HG03460 (cell line): Measurements from ENCODE around the gene LPIN2.
A peak's percentile ranks its signal among the peaks of the same experiment; 100 is the strongest.
"Not testable (repeated sequence)": the region's sequence is repeated elsewhere in the genome, so short reads cannot be mapped to it uniquely, and the experiment has no call there.

Experiments
- ATAC-seq: cut with Tn5 transposase; IDR thresholded peaks from one replicate; pipeline ENCODE4 v1.9.1; 2021; ENCODE audit not compliant: unreplicated experiment

The LPIN2 gene

DNA sequence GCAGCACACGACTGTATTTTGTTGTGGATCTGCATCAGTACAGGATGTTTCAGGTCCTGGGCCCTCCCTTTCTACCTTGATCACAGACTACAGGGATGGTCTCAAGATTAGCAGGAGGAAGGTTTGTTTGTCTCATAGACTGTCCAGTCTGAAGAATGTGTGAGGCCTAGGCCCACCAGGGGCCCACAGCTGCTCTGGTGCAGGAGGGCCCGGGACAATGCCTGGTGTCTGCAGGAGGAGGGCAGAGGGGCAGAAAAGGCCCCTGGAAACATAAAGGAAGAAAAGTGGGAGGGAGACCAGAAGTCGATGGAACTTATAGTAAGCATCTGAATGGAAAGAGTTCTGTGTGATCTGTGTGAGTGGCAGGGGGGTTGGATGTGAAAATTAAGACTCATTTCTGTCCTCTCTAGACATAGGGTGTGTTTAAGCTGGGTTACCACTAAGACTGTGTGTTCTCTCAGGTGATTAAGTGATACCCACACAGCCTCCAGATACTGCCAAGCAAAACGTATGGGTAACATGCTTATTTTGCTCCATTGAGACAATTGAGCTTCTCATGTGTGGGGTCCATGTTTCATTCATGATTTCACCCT is 33.4 kb upstream of the LPIN2 start:
- no peak for ATAC-seq

DNA sequence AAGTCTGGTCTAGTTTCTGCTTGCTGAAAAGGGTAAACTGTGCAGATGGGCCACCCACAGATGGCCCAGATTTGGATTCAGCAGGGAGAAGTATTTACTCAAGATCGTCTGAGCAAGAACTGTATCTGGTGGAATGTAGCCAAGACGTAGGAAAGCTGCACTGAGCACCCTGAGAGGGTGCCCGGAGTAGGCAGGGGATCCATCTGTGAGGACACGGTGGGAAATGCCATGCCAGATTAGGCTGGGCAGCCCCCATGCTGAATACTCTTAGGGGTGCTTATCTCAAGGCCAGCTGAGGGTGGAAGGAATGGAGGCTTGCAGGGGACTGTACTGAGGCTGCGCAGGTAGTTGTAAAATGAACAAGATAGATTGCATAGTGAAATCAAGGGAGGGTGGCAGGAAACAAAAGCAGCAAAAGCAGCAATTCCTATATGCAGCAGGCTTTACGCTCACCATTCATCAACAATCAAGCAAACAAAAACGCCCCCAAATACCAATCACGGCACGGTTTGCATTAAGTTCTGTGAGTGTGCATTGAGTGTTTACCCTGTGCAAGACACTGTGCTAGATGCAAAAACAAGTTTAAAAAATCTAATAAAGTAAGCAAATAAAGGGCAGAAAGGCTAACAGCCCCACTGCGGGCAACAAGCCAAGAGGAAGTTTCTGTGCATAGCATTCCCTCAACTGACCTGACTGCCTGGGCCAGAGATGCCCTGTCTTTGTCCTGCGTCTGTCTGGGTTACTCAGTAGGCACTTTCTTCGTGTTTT is 32.2 kb upstream of the LPIN2 start:
- ATAC-seq = no peak

DNA sequence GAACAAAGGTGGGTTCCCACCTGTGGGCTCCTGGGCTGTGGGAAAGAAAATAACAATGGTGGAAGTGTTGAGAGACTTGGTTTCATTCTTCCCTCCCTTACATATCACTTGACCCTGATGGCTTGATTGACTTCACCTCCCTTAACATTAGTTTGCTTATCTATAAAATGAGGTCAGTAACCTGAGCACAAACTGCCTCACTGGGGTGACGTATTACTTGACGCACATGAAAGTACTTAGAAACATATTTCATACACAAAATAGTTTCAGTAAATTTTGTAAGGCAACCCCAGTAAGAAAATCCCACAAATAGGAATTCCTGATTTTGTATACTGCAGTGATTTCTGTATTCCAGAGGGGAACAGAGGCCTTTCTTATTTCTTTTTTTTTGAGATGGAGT is 29.4 kb upstream of the LPIN2 start:
- no peak for ATAC-seq

DNA sequence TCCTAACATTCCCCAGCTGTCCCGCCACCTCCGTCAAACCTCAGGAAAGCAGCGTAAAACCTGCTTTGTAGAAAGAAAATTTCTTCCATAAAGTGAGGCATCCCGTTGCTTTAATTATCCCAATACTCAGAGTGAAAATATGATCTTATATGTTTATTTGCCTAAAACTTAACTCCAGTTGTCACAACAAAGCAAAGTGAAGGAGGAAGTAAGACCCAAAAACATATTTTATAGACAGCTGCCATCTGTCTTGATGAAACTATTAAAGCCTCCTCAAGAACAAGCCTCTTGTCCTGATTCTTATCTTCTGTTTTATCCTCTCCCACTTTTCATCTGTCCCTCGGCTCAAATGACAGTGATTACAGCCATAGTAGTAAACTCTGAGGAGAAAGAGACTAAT is 28.9 kb upstream of the LPIN2 start:
- no peak for ATAC-seq

DNA sequence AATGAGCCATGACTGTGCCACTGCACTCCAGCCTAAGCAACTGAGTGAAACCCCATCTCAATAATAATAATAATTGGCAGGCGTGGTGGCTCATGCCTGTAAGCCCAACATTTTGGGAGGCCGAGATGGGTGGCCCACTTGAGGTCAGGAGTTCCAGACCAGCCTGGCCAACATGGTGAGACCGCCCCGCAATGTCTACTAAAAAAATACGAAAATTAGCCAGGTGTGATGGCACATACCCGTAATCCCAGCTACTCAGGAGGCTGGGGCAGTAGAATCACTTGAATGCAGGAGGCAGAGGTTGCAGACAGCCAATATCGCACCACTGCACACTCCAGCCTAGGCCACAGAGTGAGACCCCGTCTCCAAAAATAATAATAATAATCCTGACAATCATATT is 27.9 kb upstream of the LPIN2 start:
- ATAC-seq = no peak

DNA sequence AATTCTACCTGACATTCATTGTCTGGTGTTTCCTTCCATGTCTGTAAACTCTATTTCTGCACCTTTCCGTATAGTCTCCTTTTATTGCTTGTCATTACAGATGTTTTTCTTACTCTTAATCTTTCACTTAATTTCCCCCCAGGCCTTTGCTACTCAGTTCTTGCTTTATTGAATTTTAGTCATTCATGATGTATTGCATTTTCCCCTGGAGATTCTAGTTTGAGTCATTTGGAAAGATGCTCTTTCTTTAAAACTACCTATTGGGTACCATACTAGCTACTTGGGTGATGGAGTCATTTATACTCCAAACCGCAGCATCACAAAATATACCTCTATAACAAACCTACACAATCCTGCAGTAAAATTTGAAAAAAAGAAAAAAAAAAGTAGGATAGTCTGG is 27.2 kb upstream of the LPIN2 start:
- ATAC-seq = no peak

DNA sequence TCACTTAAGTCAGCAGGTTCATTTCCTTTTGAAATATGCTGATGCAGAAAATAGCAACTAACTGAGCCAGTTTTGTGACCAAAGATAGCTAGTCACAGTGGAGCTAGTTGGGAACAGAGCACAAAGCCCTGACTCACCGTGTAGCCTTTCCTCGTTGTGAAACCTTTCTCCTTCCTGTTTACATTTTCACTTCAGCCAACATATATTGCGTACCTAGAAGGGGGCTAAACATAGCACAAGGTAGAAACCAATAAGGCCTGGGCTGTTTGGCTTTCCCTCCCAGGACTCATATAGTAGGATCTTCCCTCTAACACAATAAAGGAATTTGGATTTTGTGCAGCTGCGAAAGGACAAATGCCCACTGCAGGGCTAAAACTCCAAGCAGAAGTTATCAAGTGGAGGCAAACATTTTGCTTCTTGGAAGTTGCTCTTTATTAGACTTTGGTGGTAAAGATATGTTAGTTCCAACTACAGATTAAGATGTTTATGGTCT is 24.5 kb upstream of the LPIN2 start:
- peak; percentile 99 for ATAC-seq

DNA sequence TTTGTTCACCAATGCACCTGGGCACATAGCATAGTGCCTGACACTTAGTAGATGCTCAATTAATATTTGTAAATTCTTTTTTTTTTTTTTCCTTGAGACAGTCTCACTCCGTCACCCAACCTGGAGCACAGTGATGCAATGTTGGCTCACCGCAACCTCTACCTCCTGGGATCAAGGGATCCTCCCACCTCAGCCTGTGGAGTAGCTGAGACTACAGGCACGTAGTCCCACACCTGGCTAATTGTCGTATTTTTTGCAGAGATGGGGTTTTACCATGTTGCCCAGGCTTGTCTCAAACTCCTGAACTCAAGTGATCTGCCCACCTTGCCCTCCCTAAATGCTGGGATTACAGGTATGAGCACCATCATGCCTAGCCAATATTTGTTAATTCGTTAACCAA is 23.2 kb upstream of the LPIN2 start:
- ATAC-seq = no peak

DNA sequence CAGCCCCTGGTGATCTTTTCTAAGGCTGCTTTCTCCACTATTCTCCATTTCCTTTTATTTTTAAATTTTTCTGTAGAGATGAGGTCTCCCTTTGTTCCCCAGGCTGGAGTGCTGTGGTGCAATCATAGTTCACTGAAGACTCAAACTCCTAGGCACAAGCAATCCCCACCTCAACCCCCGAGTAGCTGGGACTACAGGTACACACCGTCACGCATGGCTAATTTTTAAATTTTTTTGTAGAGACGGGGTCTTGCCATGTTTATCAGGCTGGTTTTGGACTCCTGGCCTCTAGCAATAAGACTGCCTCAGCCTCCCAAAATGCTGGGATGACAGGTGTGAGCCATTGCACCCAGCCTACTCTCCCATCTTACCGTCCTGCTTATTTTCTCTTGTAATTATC is 22.7 kb upstream of the LPIN2 start:
- no peak for ATAC-seq

DNA sequence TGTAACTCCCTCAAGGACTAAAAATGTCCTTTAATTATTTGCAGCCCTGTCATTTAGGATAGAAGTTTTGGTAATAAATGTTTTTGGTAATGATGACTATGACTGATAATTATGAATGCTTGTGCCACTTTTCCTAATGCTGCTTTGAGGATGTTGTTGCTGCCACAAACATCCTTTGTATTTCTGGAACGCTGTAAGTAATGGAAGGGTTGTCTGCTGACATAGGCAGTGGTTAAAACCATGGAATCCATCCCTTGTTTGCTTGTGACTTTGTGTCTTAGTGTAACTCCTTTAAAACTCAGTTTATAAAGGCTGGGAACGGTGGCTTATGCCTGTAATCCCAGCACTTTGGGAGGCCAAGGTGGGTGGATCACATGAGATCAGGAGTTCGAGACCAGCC is 19.8 kb upstream of the LPIN2 start:
- ATAC-seq = no peak

DNA sequence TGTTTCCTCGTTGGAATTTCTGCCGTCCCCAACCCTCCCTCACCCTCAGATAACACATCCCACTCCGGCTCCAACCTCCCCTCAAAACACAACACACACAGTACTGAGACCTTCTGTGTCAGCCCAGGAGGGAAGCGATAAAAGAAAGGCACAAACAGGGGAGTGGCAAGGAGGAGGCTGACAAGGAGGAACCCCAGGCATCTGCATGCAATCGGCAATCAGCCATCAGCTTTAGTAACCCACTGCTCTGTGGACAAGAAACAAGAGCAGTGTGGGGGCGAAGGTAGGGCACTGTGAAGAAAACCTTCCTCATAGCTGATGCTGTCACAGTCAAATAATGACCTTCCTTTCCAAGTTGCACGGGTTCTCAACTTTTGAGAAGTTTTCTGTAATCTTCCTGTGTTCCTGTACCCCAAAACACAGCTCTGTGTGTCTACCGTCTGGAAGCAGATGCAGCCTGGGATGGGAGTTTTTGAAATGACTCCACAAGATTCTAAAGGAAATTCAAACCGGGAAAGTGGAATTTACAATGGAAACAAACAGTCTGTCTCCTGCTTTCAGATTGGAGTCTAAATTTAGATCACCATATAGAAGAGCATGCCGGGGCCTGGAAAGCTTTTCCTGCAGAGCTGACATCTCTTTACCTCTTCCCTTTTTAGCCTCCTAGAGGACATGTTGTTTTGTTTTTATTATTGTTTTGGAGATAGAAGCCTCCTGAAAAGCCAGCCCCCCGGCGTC is 16.4 kb upstream of the LPIN2 start:
- ATAC-seq = no peak

DNA sequence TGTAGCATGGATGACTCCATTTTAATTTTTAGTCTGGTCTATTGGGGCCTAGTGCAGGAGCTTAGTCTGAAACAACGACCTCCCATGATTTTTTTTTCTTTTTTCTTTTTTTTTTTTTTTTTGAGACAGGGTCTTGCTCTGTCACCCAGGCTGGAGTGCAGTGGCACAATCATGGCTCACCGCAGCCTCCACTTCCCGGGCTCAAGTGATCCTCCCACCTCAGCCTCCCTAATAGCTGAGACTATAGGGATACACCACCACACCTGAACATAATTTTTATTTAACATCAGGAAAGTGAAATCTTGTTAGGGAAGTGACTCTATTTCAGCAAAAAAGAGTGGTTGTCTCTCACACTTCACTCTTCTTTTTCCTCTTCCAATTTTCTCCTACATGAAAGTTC is 15.2 kb upstream of the LPIN2 start:
- not testable (repeated sequence) for ATAC-seq

DNA sequence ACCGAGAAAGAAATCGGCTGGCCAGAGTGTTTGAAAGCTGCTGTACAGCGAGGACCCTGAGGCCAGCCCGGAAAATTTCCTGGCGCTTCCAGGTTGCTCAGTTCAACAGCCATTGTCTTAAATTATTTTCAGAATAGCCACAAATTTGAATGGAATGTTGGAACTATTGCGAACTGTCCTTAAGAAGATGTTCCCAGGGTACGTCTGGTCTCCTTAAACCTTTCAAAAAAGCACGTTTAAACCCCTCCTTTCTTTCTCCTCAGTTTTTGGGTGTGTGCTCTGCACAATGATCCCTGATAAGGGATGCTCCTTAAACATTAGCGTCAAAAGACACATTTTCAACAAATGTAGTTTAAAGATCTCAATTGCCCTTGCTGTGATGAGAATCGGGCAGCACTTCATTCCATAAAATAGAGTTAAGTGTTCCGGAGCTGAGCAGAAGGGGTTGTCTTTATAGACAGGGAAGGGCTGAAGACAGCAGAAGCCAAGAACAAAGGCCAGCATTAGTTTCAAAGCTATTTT is 14.5 kb upstream of the LPIN2 start:
- ATAC-seq = no peak

DNA sequence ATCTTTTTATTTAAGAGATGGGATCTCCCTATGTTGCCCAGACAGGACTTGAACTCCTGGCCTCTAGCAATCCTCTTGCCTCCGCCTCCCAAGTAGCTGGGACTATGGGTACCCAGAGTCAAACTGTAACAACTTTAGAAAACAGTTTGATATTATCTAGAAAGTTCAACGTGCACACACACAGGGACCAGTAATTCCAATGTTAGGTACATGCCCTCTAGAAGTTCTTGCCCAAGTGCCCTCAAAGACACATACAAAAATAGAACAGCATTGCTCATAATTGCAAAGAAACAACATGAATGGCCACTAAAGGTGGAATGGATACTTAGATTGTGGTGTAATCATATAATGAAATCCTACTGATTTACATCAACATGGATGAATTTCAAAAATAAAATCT is 12.6 kb upstream of the LPIN2 start:
- ATAC-seq = no peak

DNA sequence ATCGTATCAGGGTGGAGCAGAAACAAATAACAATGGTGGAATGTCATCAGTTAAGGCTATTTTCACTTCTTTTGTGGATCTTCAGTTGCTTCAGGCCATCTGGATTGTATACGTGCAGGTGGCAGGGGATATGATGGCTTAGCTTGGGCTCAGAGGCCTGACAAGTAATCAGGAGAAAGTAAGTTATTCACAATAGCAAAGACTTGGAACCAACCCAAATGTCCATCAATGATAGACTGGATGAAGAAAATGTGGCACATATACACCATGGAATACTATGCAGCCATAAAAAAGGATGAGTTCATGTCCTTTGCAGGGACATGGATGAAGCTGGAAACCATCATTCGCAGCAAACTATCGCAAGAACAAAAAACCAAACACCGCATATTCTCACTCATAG is 10.7 kb upstream of the LPIN2 start:
- ATAC-seq = not testable (repeated sequence)

DNA sequence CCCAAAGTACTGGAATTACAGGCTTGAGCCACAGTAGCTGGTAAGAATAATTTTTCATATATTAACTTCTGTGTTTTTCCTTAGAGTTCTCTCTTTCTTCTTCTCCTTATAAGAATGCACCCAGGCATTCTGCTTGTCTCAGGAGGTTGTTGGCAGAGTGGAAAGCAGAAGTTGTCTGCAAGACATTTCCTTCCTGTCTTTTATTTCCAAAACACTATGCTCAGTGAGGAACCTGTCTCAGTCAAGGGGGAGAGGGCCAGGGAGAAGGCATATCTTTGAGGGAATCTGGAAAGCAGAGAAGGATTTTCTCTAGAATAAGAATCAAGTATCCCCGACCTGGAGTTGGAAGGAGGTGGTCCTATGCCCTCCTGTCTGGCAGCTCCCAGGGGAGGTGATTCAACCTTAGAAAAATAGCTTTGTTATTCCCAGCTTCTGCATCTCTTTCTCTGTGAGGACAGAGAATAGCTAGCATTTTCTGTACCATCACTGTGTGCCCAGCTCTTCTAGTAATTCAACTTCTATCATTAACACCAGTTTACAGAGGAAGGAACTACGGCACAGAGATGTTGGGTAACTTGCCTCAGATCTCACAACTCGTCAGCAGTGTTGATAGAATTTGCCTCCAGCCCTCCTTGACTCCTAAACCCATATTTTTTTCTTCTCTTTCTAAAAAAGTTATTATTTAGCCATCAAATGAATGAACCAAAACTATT is 3.8 kb upstream of the LPIN2 start:
- ATAC-seq = no peak

DNA sequence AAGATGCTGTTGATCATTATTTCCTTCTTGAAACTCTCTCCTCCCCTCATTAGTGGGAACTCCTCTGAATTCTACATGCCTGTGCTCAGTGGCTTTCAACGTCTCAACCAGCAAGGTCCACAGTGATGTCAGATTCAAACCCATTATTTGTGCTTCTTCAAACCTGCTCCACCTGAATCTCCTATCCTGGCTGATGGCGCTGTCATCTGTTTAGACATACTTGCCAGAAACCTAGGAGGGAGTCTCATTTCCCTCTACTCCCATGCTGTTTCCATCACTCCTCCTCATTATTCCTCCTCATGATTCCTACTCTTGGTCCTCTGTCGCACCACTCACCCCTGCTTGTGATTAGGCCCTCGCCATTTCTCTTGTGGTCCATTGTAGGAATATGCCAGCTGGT is 2.9 kb upstream of the LPIN2 start:
- ATAC-seq = no peak

DNA sequence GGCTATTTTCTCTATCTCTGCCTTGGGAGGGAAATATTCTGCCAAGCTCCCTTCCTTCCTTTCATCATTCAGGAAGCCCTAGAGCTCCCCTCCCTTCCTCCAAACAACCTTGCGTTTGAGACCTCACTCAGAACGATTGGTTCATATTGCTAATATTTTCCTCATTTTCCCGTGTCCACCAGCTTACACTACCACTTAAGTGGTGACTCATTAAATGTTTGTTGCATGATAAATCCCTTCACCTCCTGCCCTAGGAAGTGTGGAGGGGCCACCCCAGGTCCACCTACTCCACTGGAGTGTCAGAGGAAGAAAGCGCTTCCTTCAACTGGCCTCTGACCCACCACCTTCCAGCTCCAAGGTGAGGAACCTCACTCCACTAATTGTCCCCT is 2.3 kb upstream of the LPIN2 start:
- ATAC-seq = no peak

DNA sequence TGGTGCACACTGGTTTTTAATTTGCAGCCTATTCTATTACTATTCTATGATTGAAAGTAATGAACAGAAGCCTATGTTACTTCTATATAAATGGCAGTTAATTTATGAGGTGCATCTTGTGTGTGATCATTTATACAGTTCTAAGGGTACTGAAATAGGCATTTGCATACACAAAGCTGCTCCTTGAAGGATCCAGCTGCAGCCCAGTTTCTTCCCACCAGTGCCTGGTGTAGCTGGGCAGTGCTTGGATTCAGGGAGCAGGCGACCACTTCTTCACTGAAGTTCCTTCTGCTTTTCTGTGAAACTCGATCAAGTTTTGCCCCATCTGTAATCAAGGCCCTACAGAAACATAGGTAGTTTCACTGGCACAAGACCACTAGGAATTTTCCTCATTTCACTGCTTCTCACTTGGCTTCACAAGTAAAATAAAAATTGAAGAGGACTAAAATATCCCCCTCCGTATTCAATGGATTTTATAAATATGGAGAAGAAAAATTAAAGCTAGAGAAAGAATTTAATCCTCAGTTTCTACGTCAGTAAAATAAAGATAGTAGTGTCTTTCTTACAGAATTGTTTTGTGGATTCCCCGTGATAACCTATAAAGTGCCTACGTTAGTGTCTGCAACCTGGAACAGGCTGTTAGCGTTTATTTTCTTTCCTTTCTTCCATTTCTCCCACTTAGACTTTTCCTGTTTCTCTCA is 1.7 kb upstream of the LPIN2 start:
- ATAC-seq = no peak

DNA sequence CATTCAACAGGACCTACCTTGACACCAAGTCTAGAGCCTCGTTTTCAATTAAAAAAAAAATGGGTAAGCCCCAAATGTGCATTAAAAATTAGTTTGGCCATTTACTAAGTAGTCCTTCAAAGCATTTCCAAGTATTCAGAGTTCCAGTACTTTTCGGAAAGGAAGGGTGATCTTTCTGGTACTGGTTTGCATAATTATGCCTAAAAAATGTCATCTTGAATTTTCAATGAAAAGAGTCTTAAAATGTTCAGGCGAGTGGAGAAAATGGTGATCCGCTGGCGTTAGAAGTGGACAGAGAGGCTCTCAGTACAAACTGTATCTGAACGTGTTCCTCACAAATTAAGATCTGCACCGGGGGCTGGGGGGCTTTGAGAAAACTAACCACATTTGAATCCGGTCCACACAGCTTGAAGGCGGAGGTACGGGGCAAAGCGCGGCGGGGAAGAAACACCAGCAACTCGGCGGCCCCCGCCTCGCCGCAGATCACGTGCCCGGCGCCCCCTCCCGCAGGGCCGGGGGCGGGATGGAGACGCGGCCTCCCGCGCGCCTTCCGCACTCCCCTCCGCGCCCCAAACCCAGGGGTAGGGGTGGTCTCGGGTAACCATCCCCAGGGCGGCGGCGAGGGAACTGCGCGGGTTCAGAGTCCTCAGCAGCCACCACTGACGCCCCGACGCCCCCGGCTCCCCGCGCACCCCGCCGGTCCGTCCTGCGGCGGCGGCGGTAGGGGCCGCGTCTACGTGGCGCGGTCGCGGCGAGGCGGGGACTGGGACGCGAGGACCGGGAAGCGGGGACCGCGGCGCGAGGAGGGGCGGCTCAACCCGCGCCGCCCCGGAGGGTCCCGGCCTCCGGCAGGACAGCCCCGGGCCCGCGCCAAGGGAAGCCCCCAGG is 564 bp downstream of the LPIN2 start:
- ATAC-seq = peak; percentile 20
